Kidney epithelial cell (primary cell): ENCODE data around the gene LHX6. TPM values are rescaled to one million over a fixed set of nuclear protein-coding genes. Genes with fewer than 3 reads are reported as not detected.

Source experiments
- DNase-seq: peaks from one replicate; pipeline ENCODE4 v3.0.0-alpha.2; 2010; ENCODE audit warnings: low read depth
- H3K27me3 ChIP-seq: 2 replicates; pipeline ENCODE4 v1.6.0; 2011; ENCODE audit warnings: low read length; ENCODE audit not compliant: control insufficient read depth, insufficient read depth
- H3K36me3 ChIP-seq: 2 replicates; pipeline ENCODE4 v1.5.1; 2011; ENCODE audit warnings: low read length; ENCODE audit not compliant: control insufficient read depth, insufficient read depth
- H3K4me3 ChIP-seq: 2 replicates; pipeline ENCODE4 v1.5.1; 2011; ENCODE audit warnings: low read depth, mild to moderate bottlenecking, control low read depth, low read length
- CTCF ChIP-seq: IDR thresholded peaks from 2 replicates; pipeline ENCODE4 v1.5.1; 2011; ENCODE audit warnings: mild to moderate bottlenecking, moderate library complexity, low read length, control low read depth, inconsistent platforms; ENCODE audit not compliant: insufficient read depth, poor library complexity, severe bottlenecking
- total RNA-seq: library from RNA; depleted of rRNA; stranded (reverse); fragments of >200 nt; gene quantifications from 2 replicates; pipeline ENCODE4 v1.2.3, GENCODE V29; 2015

LHX6 gene
- total RNA-seq, 1 donor from 2014 or later = 0.84 TPM

- no peak for DNase-seq
- TF ChIP-seq CTCF = no peak
- no peak overlapping the region for H3K4me3 ChIP-seq
These were observed 24.3 kb downstream of the LHX6 start for GRCh38 chr9:122204491-122204890.

DNA sequence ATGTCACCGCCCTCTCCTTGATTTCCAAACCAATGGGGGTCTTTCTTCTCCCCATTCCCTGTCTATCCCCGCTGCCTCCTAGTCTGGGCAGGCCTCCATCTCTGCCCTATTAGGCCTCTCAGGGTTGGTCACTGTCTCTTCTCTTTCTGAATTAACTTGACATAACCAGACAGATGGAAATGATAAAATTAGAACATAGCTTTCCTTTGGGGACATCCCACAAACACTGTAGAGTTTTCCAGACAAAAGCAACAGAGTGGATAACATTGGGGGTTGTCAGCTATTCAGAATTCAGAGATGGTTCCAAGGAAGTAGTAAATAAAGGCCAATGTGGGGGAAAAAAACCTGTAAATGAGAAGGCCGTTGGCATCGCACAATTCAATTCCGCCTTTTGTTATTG, 24.7 kb downstream of the LHX6 start:
- H3K4me3 ChIP-seq = no peak overlapping the region
- no peak for DNase-seq
- TF ChIP-seq CTCF = no peak
- peaks cover 12% of the 10 kb centered on the region for H3K27me3 ChIP-seq
- no peaks in the 10 kb centered on the region for H3K36me3 ChIP-seq

More at GRCh38 chr9:122204491-122204890, 24.3 kb downstream of the LHX6 start:
- no peaks in the 10 kb centered on the region for H3K36me3 ChIP-seq
- peaks cover 15% of the 10 kb centered on the region for H3K27me3 ChIP-seq

DNA sequence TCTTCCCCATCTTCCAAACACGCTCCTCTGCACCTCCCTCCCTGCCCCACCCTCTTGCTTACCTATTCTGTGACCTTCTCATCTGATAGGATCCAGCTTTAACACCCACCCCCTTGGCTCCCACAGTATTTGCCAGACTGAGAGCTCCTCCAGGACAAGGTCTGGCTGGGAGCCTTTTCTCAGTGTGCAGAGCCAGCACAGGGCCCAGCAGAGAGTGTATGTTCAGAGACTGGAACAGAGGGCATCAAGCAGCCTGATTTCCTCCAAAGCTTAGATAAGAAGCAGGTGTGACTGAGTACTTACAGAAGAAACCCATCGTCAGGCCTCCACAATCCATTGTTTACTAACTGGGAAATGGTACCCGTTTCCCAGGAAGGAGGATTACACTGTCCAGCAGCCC, 26.6 kb downstream of the LHX6 start:
- Histone ChIP-seq H3K27me3 (peaks cover 19% of the 10 kb centered on the region), H3K4me3 (no peak overlapping the region), H3K36me3 (no peaks in the 10 kb centered on the region)
- DNase-seq = no peak
- TF ChIP-seq CTCF = no peak

GRCh38 chr9:122201641-122202040, 27.1 kb downstream of the LHX6 start:
- Histone ChIP-seq H3K36me3 (no peaks in the 10 kb centered on the region), H3K4me3 (no peak overlapping the region), H3K27me3 (peaks cover 15% of the 10 kb centered on the region)
- TF ChIP-seq CTCF = no peak
- no peak for DNase-seq

DNA sequence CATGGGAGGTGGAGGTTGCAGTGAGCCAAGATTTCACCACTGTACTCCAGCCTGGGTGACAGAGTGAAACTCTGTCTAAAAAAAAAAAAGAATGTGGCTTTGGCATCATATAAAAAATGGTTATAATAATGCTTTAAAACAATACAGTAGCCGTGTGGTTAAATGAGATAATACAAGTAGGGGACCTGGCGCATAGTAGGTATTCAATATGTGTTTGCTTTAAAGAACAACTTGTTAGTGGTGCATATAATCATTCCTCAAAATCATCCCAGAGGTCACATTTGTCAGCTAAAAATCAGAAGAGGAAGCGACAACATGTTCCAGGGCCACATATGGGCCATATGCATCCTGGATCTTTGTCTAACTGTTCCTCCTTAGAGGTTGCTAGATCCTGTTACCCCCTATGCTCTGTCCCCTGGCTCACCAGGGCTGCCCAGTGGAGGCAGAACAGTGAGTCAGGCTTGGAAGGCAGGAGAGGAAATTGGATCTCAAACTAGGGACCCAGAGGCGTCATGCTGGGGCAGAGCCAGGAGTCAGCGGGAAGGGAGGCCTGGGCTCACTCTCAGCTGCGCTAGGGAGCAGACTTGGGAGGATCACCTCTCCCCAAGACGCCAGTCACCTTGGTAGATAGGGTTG, 27.7 kb downstream of the LHX6 start:
- TF ChIP-seq CTCF = no peak
- H3K4me3 ChIP-seq = no peak overlapping the region
- no peaks in the 10 kb centered on the region for H3K36me3 ChIP-seq
- DNase-seq = no peak
- peaks cover 15% of the 10 kb centered on the region for H3K27me3 ChIP-seq

GRCh38 chr9:122197882-122198281, 30.9 kb downstream of the LHX6 start:
- Histone ChIP-seq H3K4me3 (no peak overlapping the region), H3K27me3 (peaks cover 11% of the 10 kb centered on the region), H3K36me3 (no peaks in the 10 kb centered on the region)
- DNase-seq = no peak
- no peak for TF ChIP-seq CTCF
